Fibroblast of mammary gland (primary cell): ENCODE measurements around the gene CPT1A.
A peak's percentile ranks its signal among the peaks of the same experiment; 100 is the strongest.

Source experiments
- DNase-seq: peaks from one replicate; pipeline ENCODE4 v3.0.0-alpha.2; 2010; ENCODE audit warnings: low read depth
- H3K4me3 ChIP-seq: 2 replicates; pipeline ENCODE4 v1.5.1; 2011; ENCODE audit warnings: low read depth, mild to moderate bottlenecking, low read length, moderate library complexity; ENCODE audit not compliant: control insufficient read depth
- CTCF ChIP-seq: conservative IDR thresholded peaks from 2 replicates; pipeline ENCODE4 v1.5.1; 2011; ENCODE audit warnings: low read depth, low read length, inconsistent platforms; ENCODE audit not compliant: control insufficient read depth, insufficient read depth

CPT1A gene

GRCh38 chr11:68803766-68804165 is 38.0 kb downstream of the CPT1A start:
- TF ChIP-seq CTCF = no peak
- no peak for DNase-seq

GRCh38 chr11:68798221-68798813 is 43.4 kb downstream of the CPT1A start:
- no peak overlapping the region for H3K4me3 ChIP-seq
- DNase-seq = peak; percentile 17
- peak; percentile 63 for TF ChIP-seq CTCF

More at GRCh38 chr11:68803766-68804165, 38.0 kb downstream of the CPT1A start:
- H3K4me3 ChIP-seq = no peak overlapping the region

GRCh38 chr11:68796801-68797200 is 44.9 kb downstream of the CPT1A start:
- H3K4me3 ChIP-seq = no peak overlapping the region
- DNase-seq = no peak
- TF ChIP-seq CTCF = no peak

- peak; percentile 42 for DNase-seq
- no peak overlapping the region for H3K4me3 ChIP-seq
- no peak for TF ChIP-seq CTCF
Observed at GRCh38 chr11:68792400-68792966, 49.2 kb downstream of the CPT1A start.

GRCh38 chr11:68784653-68785052 is 57.1 kb downstream of the CPT1A start:
- DNase-seq = no peak
- no peak overlapping the region for H3K4me3 ChIP-seq
- no peak for TF ChIP-seq CTCF

GRCh38 chr11:68783216-68783821 is 58.4 kb downstream of the CPT1A start:
- no peak for DNase-seq
- H3K4me3 ChIP-seq = no peak overlapping the region
- TF ChIP-seq CTCF = no peak
